Neural cell (in vitro differentiated cells): ENCODE data around the gene UBAP2. TPM values are rescaled to one million over a fixed set of nuclear protein-coding genes. Genes with fewer than 3 reads are reported as not detected.

Experiments
- H2AFZ ChIP-seq: fragments of 200-600, 300-800 bp; sonication (generic), shearing (Covaris generic); 2 replicates; pipeline ENCODE4 v1.6.0; 2014; ENCODE audit warnings: low read depth, mild to moderate bottlenecking, antibody characterized with exemption, low read length, moderate library complexity
- H3F3A ChIP-seq: fragments of 200-600 bp; shearing (Covaris generic); 2 replicates; pipeline ENCODE4 v1.6.1; 2016; ENCODE audit warnings: mild to moderate bottlenecking, moderate library complexity, mixed read lengths, antibody characterized with exemption, low read length; ENCODE audit not compliant: insufficient read depth, poor library complexity, severe bottlenecking
- H3K27ac ChIP-seq: fragments of 200-600, 300-800 bp; sonication (generic), shearing (Covaris generic); 2 replicates; pipeline ENCODE4 v1.5.1; 2014; ENCODE audit warnings: mild to moderate bottlenecking, low read length, moderate library complexity
- H3K27me3 ChIP-seq: fragments of 300-800, 200-600 bp; sonication (generic), shearing (Covaris generic); 2 replicates; pipeline ENCODE4 v1.6.0; 2014; ENCODE audit warnings: mild to moderate bottlenecking, low read depth, low read length, moderate library complexity; ENCODE audit not compliant: insufficient read depth
- H3K36me3 ChIP-seq: fragments of 300-800, 200-600 bp; sonication (generic), shearing (Covaris generic); 2 replicates; pipeline ENCODE4 v1.5.1; 2014; ENCODE audit warnings: mild to moderate bottlenecking, antibody characterized with exemption, low read length, moderate library complexity; ENCODE audit not compliant: insufficient read depth
- H3K4me2 ChIP-seq: fragments of 300-800, 200-600 bp; sonication (generic), shearing (Covaris generic); 2 replicates; pipeline ENCODE4 v1.6.0; 2014; ENCODE audit warnings: mild to moderate bottlenecking, low read length
- H3K4me3 ChIP-seq: fragments of 300-800, 200-600 bp; sonication (generic), shearing (Covaris generic); 2 replicates; pipeline ENCODE4 v1.5.1; 2014; ENCODE audit warnings: mild to moderate bottlenecking, low read length, moderate library complexity
- H3K79me2 ChIP-seq: fragments of 200-600 bp; shearing (Covaris generic); replicated peaks from 2 replicates; pipeline ENCODE4 v1.6.0; 2014; ENCODE audit warnings: mild to moderate bottlenecking, low read length, moderate library complexity; ENCODE audit not compliant: insufficient read depth
- H3K9ac ChIP-seq: fragments of 300-800, 200-600 bp; sonication (generic), shearing (Covaris generic); 2 replicates; pipeline ENCODE4 v1.6.1; 2016; ENCODE audit warnings: mild to moderate bottlenecking, low read length, mixed read lengths
- H3K9me2 ChIP-seq: fragments of 200-600 bp; shearing (Covaris generic); 2 replicates; pipeline ENCODE4 v1.6.1; 2016; ENCODE audit warnings: mild to moderate bottlenecking, low read length, mixed read lengths; ENCODE audit not compliant: insufficient read depth
- H3K9me3 ChIP-seq: fragments of 200-600, 300-800 bp; sonication (generic), shearing (Covaris generic); 2 replicates; pipeline ENCODE4 v1.6.1; 2016; ENCODE audit warnings: mild to moderate bottlenecking, mixed run types, low read length, moderate library complexity, mixed read lengths
- H4K20me1 ChIP-seq: fragments of 200-600 bp; shearing (Covaris generic); 2 replicates; pipeline ENCODE4 v1.6.1; 2016; ENCODE audit warnings: mild to moderate bottlenecking, mixed run types; ENCODE audit not compliant: insufficient read depth
- EP300 ChIP-seq: fragments of 450-650 bp; conservative IDR thresholded peaks from 2 replicates; pipeline ENCODE4 v1.6.1; 2014; ENCODE audit warnings: antibody characterized with exemption, mild to moderate bottlenecking, moderate library complexity; ENCODE audit not compliant: poor library complexity, severe bottlenecking
- EZH2 ChIP-seq: fragments of 200-600, 300-800 bp; shearing (Covaris generic), sonication (generic); IDR thresholded peaks from 2 replicates; pipeline ENCODE4 v1.6.1; 2014; ENCODE audit warnings: antibody characterized with exemption, low read length, borderline replicate concordance, mild to moderate bottlenecking; ENCODE audit not compliant: insufficient read depth, poor library complexity, severe bottlenecking
- MXI1 ChIP-seq: fragments of 450-650 bp; conservative IDR thresholded peaks from 2 replicates; pipeline ENCODE4 v1.6.1; 2014; ENCODE audit warnings: antibody characterized with exemption, mild to moderate bottlenecking; ENCODE audit not compliant: poor library complexity, severe bottlenecking
- POLR2AphosphoS5 ChIP-seq: IDR thresholded peaks from 2 replicates; pipeline ENCODE4 v1.6.1; 2012
- RAD21 ChIP-seq: fragments of 450-650 bp; conservative IDR thresholded peaks from 2 replicates; pipeline ENCODE4 v1.6.1; 2014; ENCODE audit warnings: antibody characterized with exemption, mild to moderate bottlenecking, moderate library complexity
- SMC3 ChIP-seq: fragments of 450-650 bp; conservative IDR thresholded peaks from 2 replicates; pipeline ENCODE4 v1.6.1; 2014; ENCODE audit warnings: antibody characterized with exemption, mild to moderate bottlenecking, moderate library complexity; ENCODE audit not compliant: poor library complexity
- TAF1 ChIP-seq: IDR thresholded peaks from 2 replicates; pipeline ENCODE4 v1.6.1; 2012; ENCODE audit warnings: low read depth
- polyA plus RNA-seq: library from polyadenylated mRNA; depleted of rRNA; stranded (reverse); fragments of >200 nt; gene quantifications from 2 replicates; pipeline ENCODE4 v1.2.3, GENCODE V29; 2014
- TF ChIP-seq, protein P1 (sequence below): fragments of 450-650 bp; IDR thresholded peaks from 2 replicates; pipeline ENCODE4 v1.5.1; 2014; ENCODE audit warnings: antibody characterized with exemption, mild to moderate bottlenecking, moderate library complexity; ENCODE audit not compliant: poor library complexity, severe bottlenecking
- TF ChIP-seq, protein P2 (sequence below): IDR thresholded peaks from 2 replicates; pipeline ENCODE4 v1.6.1; 2012; ENCODE audit warnings: borderline replicate concordance

UBAP2 gene
- polyA plus RNA-seq, 1 donor from 2014 or later, result 9.2 TPM

DNA sequence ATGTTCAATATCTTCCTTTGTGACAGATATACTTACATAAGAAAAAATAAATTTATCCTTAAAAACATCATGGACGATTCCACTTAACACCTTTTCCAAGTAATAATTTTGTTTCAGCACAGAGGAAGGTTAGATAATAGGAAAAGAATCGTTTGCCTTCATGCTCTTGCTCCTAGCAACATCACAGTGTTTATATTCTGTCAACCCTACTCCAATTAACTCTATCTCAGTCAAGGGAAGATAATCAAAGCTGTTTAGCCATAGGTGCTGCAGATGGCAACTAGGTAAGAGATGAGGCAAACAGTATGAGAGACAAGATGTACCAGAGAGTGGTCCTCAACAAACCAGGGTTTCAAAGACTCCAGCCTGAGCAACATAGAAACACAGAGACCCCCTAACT is 55.6 kb downstream of the UBAP2 start:
- Histone ChIP-seq H3K79me2 (no peaks in the 10 kb centered on the region), H3F3A (no peaks in the 10 kb centered on the region), H3K9ac (no peak overlapping the region), H3K36me3 (peaks cover 10% of the 10 kb centered on the region), H3K4me3 (no peak overlapping the region), H3K9me3 (no peaks in the 10 kb centered on the region), H2AFZ (no peak overlapping the region), H3K9me2 (no peaks in the 10 kb centered on the region), H3K4me2 (no peak overlapping the region), H3K27me3 (no peaks in the 10 kb centered on the region), H4K20me1 (no peaks in the 10 kb centered on the region), H3K27ac (no peak overlapping the region)
- TF ChIP-seq, protein P1, sequence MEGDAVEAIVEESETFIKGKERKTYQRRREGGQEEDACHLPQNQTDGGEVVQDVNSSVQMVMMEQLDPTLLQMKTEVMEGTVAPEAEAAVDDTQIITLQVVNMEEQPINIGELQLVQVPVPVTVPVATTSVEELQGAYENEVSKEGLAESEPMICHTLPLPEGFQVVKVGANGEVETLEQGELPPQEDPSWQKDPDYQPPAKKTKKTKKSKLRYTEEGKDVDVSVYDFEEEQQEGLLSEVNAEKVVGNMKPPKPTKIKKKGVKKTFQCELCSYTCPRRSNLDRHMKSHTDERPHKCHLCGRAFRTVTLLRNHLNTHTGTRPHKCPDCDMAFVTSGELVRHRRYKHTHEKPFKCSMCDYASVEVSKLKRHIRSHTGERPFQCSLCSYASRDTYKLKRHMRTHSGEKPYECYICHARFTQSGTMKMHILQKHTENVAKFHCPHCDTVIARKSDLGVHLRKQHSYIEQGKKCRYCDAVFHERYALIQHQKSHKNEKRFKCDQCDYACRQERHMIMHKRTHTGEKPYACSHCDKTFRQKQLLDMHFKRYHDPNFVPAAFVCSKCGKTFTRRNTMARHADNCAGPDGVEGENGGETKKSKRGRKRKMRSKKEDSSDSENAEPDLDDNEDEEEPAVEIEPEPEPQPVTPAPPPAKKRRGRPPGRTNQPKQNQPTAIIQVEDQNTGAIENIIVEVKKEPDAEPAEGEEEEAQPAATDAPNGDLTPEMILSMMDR, result no peak
- TF ChIP-seq EZH2, result no peak
- no peak for TF ChIP-seq MXI1
- TF ChIP-seq RAD21, result no peak

DNA sequence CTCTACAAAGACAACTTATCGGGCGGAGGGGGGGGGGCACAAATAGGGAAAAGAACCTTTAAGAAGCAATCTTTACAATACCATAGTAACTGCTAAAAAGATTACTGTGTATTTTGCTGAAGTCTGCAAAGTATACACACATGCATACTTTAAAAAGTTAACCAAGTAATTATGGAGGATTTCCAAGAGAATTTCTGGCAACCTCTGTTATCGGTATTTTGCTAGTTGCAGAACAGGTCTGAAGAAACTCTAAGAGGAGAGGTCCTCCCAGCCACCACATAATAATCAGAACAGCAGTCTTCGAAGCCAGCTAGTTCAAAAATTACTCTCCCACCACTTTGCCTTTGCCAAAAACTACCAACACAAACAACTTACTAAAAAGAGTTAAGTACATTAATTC is 56.1 kb downstream of the UBAP2 start:
- H3K27me3 ChIP-seq, result no peaks in the 10 kb centered on the region
- no peak overlapping the region for H3K27ac ChIP-seq
- H3K9me2 ChIP-seq, result no peaks in the 10 kb centered on the region
- no peak overlapping the region for H2AFZ ChIP-seq
- no peaks in the 10 kb centered on the region for H4K20me1 ChIP-seq
- no peak overlapping the region for H3K9ac ChIP-seq
- H3K9me3 ChIP-seq, result no peaks in the 10 kb centered on the region
- H3K79me2 ChIP-seq, result no peaks in the 10 kb centered on the region
- no peak overlapping the region for H3K4me3 ChIP-seq
- H3F3A ChIP-seq, result no peaks in the 10 kb centered on the region
- peaks cover 9% of the 10 kb centered on the region for H3K36me3 ChIP-seq
- H3K4me2 ChIP-seq, result no peak overlapping the region
- TF ChIP-seq RAD21 (no peak), EZH2 (no peak), POLR2AphosphoS5 (no peak), MXI1 (no peak), TAF1 (no peak), EP300 (no peak), SMC3 (no peak)
- TF ChIP-seq, protein P1, result no peak
- TF ChIP-seq, protein P2, sequence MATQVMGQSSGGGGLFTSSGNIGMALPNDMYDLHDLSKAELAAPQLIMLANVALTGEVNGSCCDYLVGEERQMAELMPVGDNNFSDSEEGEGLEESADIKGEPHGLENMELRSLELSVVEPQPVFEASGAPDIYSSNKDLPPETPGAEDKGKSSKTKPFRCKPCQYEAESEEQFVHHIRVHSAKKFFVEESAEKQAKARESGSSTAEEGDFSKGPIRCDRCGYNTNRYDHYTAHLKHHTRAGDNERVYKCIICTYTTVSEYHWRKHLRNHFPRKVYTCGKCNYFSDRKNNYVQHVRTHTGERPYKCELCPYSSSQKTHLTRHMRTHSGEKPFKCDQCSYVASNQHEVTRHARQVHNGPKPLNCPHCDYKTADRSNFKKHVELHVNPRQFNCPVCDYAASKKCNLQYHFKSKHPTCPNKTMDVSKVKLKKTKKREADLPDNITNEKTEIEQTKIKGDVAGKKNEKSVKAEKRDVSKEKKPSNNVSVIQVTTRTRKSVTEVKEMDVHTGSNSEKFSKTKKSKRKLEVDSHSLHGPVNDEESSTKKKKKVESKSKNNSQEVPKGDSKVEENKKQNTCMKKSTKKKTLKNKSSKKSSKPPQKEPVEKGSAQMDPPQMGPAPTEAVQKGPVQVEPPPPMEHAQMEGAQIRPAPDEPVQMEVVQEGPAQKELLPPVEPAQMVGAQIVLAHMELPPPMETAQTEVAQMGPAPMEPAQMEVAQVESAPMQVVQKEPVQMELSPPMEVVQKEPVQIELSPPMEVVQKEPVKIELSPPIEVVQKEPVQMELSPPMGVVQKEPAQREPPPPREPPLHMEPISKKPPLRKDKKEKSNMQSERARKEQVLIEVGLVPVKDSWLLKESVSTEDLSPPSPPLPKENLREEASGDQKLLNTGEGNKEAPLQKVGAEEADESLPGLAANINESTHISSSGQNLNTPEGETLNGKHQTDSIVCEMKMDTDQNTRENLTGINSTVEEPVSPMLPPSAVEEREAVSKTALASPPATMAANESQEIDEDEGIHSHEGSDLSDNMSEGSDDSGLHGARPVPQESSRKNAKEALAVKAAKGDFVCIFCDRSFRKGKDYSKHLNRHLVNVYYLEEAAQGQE, result no peak
